GM19025 (cell line): ENCODE data around the gene HEMK1.

Source experiments
- ATAC-seq: cut with Tn5 transposase; IDR thresholded peaks from one replicate; pipeline ENCODE4 v1.9.1; 2021; ENCODE audit warnings: mild to moderate bottlenecking, low read depth, moderate library complexity; ENCODE audit not compliant: unreplicated experiment

HEMK1 gene

DNA sequence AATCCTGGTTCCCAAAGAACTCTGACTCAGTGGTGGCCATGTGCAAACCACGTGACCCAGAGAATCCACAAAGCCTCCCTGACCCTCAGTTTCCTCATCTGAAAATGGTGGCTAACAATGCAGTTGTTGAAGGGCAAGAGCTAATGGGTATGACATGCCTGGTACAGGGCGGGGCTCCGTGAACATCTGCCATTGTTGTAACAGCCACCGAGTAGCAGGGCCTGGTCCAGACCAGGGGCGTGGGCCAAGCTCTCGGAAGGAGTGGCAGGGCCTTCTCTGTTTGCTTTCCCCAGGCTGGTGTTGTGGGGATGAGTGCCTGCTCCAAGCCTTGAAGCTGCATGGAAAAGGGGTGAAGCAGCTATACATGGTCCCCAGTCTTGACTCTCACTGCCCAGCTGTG, 61.1 kb downstream of the HEMK1 start:
- no peak for ATAC-seq

DNA sequence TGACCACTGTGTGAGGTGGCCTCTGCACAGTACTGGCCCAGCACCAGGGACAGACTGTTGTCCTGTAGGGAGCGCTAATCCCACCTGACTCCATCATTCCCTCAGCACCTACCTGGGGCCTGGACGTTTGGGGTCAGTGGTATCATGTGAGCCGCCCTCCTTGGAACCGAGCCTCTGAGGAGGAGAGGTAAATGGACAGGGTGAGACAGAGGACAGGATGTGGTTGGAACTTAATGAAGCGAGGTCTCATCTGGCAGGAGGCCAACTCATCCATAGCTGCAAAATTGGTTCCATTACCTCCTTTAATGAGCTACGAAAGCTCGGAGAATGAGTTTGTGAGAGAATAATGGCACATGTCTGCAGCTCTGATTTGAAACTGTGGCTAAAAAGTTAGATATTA, 61.6 kb downstream of the HEMK1 start:
- ATAC-seq, result no peak

DNA sequence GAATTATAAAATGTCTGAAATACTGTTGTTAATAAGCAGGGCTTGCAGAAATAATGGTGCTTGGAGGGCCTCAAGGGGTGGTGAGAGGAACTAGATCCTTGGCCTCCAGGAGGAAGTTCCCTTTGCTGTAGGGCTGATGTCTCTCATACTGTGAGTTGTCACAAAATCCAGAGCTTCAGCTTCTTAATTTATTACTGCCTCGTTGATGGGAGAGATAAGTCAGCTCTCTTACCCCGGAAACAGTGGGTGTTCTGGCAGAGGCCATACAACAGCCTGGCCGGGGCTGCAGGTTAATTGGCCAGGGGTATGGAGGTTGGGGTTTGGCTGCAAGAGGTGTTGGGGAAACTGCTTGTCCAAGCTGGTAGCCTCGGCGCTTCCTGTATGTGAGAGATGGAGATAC, 63.1 kb downstream of the HEMK1 start:
- no peak for ATAC-seq

GRCh38 chr3:50633230-50633790, 64.0 kb downstream of the HEMK1 start:
- ATAC-seq, result no peak

DNA sequence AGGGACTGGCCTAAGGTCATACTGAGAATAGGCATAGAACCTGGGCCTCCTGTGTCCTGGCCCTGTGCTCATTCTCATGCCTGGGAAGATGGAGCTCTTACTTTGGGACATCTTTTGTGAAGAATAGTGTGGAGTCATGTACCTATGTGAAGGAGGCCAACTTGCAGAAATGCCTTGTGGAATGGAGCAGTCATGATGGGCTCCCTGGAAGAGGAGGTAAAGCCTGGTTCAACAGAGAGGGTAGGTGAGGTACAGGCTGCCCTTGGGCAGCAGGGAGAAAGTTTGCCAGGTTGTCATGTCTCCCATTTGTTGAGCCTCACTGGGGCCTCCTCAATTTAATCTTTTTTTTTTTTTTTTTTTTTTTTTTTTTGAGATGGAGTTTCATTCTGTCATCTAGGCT, 65.7 kb downstream of the HEMK1 start:
- ATAC-seq, result no peak

DNA sequence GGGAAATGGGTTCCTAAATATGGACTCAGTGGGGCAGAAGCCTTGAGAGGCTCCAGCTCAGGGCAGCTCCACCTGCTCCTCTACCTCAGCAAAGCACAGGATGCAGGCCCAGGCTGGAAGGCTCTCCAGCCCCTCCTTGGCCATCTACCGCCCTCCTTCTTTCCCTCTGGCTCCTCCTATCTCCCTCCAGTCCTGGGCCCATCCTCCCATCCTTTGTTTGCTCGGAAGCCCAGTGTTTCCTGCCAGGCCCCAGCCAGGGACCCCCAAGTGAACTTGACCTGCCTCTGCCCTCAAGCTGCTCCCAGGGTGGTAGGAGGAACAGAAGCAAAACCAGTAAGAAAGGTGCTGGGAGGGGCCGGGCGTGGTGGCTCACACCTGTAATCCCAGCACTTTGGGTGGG, 67.7 kb downstream of the HEMK1 start:
- no peak for ATAC-seq

GRCh38 chr3:50637945-50638344, 68.6 kb downstream of the HEMK1 start:
- ATAC-seq, result no peak

DNA sequence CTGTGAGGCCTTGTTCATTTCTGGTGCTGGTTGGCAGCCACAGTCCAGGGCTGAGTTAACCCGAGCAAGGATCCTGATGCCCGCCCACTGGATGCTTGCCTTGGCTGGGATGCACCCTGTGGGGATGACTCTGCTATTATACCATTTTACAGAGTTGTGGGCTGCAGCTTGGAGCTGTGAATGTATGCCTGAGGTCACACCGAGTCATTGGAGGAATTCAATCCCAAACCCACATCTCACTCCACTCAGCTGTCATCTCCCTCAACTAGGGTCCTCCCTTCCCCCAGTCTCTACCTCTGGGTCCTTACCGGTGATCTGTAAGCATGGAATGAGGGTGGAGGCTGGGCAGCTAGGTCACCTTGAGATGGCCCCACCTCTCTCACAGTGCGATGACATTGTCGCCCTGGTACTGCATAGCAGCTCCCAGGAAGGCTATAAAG, 69.8 kb downstream of the HEMK1 start:
- no peak for ATAC-seq

- no peak for ATAC-seq
Observed at GRCh38 chr3:50642382-50642781, 73.1 kb downstream of the HEMK1 start.

- ATAC-seq, result no peak
Observed at GRCh38 chr3:50644561-50644960, 75.2 kb downstream of the HEMK1 start.

DNA sequence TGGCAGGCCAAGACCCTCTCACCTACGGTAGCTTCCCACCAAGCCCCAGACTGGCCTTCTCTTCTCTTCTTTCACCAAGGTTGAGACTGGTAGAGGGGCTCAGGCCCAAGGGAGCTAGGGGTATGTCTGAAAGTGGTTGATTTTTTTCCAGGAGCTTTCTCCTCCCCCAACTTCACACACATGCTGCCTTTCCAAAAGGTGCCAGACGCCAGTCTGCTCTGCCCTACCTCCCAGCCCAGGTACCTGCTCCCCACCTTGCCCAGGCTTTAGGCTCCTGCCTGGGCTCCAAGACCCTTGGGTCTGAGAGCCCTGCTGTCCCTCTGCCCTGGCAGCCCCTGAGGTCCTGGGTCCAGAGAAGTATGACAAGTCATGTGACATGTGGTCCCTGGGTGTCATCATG, 76.1 kb downstream of the HEMK1 start:
- no peak for ATAC-seq
